Prostate gland (tissue), 2 donors: ENCODE measurements around the gene ZMAT2.

Experiments
- POLR2A ChIP-seq: fragments of 450-650 bp; IDR thresholded peaks from one replicate; pipeline ENCODE4 v1.6.1; 2016; ENCODE audit warnings: antibody characterized with exemption, mild to moderate bottlenecking
- POLR2AphosphoS5 ChIP-seq: sonication (generic); formaldehyde crosslinking; IDR thresholded peaks from one replicate; pipeline ENCODE4 v1.6.1; 2017; ENCODE audit warnings: antibody characterized with exemption
- TF ChIP-seq, protein P1 (sequence below), 4 experiments: fragments of 200-600 bp in 2 of 4; fragments of 450-650 bp in 2 of 4; sonication (generic) in 2 of 4; IDR thresholded peaks; 1 replicate in 3 of 4; 2 replicates in 1 of 4; pipeline ENCODE4 v1.5.1; 2016 to 2019; ENCODE audit warnings: antibody characterized with exemption in 4 of 4, mild to moderate bottlenecking in 2 of 4, moderate library complexity in 2 of 4

GRCh38 chr5:140707812-140708211 is 7.6 kb downstream of the ZMAT2 start:
- TF ChIP-seq POLR2AphosphoS5 (no peak), POLR2A (no peak)
- TF ChIP-seq, protein P1, sequence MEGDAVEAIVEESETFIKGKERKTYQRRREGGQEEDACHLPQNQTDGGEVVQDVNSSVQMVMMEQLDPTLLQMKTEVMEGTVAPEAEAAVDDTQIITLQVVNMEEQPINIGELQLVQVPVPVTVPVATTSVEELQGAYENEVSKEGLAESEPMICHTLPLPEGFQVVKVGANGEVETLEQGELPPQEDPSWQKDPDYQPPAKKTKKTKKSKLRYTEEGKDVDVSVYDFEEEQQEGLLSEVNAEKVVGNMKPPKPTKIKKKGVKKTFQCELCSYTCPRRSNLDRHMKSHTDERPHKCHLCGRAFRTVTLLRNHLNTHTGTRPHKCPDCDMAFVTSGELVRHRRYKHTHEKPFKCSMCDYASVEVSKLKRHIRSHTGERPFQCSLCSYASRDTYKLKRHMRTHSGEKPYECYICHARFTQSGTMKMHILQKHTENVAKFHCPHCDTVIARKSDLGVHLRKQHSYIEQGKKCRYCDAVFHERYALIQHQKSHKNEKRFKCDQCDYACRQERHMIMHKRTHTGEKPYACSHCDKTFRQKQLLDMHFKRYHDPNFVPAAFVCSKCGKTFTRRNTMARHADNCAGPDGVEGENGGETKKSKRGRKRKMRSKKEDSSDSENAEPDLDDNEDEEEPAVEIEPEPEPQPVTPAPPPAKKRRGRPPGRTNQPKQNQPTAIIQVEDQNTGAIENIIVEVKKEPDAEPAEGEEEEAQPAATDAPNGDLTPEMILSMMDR (IDR thresholded peaks at IDR 0.05): no peak
